Measurements from ENCODE around the gene PACSIN2. TPM values are rescaled to one million over a fixed set of nuclear protein-coding genes. Genes with fewer than 3 reads are reported as not detected.
"Not testable (repeated sequence)": the region's sequence is repeated elsewhere in the genome, so short reads cannot be mapped to it uniquely, and the experiment has no call there.

The PACSIN2 gene
- total RNA-seq, 1 donor from 2014 or later, result 41.5 TPM

DNA sequence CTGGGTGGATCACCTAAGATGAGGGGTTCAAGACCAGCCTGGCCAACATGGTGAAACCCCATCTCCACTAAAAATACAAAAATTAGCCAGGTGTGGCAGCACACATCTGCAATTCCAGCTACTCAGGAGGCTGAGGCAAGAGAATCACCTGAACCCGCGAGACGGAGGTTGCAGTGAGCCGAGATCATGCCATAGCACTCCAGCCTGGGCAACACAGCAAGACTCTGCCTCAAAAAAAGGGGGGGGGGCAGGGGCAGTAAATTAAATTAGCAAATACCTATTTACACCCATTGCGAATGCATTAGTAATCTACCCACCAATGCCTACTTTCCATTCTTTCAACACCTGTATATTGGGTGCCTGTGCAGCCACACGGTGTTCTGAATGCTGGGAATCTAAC lies 78.3 kb downstream of the PACSIN2 start:
- intact Hi-C loops (cut with DNase I), result not testable (repeated sequence)
- DNase-seq (ENCODE audit: low spot score), result peak; percentile 56

DNA sequence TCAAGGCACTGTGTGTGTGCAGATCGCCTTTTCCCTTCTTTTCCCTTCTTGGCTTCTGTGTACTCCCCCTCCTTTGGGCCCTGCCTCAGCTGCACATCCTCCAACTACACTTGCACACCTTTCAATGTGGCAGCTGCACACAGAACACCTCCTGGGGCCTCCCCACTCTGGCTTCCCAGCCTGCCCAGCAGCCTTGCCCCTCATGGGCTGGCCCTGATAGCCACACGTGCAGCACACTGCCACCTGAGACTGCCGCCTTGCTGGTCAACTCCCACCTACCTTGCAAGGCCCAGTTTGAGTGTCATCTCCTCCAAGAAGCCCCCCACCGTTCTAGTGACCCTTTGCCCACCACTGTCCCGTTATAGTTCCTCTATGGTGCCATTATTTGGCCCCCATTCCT lies 80.6 kb downstream of the PACSIN2 start:
- DNase-seq (ENCODE audit: low spot score), result peak; percentile 71
- intact Hi-C loops (cut with DNase I), result loop anchor here (5.0 kb wide), 1 partner anchor 83 kb away; the partner anchor contains the start of gene PACSIN2

DNA sequence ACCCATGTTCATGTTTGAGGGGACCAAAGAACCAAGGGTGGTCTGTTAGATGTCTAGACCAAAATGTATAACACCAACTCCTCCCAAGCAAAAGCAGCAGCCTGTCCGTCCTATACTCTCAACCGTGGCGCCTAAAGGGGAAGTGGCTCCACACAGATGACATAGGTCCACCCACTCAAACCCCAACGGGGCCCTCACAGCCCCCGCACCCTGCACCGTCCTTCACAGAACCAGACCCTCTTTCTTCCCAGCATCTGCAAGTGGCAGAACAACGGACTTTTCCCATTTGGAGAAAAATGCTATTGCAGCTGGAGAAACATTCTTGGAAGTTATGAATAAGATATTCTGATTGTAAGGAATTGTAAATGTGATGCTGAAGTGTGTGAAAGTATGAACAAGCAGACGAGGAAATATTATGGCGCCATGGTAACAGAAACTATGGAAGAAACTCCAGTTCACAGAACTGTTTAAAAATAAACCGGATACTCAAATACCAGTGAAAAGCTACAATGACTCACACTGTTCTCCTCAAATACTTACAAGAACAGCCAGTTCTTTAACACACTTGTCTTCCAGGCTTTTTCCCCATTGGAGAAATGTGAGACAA lies 81.4 kb downstream of the PACSIN2 start:
- peak; percentile 78 for DNase-seq (ENCODE audit: low spot score)
- intact Hi-C loops (cut with DNase I), result loop anchor here (5.0 kb wide), 1 partner anchor 84 kb away; the partner anchor contains the start of gene PACSIN2

DNA sequence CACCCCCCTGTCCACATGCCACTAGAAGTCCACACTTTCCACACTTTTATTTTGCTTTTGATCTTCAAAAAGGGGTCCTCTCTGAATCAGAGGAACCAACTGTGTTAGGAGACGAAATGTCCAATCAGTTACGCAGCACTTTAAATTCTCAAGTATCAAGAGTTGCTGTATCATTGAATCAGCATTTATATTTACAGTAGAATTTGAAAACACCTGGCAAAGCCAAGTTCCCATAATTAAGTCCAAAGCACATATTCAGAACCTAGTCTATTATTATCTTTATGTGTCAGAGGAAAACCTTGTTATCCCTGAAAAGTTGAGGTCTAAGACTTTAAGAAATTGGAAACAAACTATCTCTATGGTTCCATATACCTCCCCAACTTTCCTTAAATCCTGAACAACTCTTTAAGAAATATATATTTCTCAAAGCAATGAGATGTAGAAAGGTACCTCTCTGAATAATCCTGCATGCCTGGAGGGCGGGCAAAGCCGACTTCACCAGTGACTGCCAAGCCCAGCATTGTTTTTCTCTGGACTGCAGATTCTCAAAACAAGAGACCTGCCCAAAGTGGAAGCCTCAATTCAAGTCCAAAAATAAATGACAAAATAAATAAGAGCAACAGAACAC lies 82.0 kb downstream of the PACSIN2 start:
- DNase-seq (ENCODE audit: low spot score), result peak; percentile 49
- intact Hi-C loops (cut with DNase I), result loop anchor here (5.0 kb wide), 1 partner anchor 84 kb away; the partner anchor contains the start of gene PACSIN2

DNA sequence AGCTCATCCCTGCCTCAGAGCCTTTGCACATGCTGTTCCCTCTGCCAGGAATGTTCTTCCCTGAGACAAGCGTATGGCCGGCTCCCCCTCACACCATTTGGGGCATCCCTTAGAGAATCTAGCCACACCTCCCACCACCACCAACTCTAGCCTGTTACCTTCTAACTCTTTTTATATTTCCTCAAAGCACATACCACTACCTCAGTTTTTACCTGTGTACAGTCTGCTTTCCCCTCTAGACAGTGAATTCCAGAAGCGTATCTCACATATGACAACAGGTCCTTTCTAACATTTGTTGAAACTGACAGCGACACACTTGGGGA lies 82.8 kb downstream of the PACSIN2 start:
- intact Hi-C loops (cut with DNase I), result loop anchor here (5.0 kb wide), 1 partner anchor 85 kb away; the partner anchor contains the start of gene PACSIN2
- no peak for DNase-seq (ENCODE audit: low spot score)

DNA sequence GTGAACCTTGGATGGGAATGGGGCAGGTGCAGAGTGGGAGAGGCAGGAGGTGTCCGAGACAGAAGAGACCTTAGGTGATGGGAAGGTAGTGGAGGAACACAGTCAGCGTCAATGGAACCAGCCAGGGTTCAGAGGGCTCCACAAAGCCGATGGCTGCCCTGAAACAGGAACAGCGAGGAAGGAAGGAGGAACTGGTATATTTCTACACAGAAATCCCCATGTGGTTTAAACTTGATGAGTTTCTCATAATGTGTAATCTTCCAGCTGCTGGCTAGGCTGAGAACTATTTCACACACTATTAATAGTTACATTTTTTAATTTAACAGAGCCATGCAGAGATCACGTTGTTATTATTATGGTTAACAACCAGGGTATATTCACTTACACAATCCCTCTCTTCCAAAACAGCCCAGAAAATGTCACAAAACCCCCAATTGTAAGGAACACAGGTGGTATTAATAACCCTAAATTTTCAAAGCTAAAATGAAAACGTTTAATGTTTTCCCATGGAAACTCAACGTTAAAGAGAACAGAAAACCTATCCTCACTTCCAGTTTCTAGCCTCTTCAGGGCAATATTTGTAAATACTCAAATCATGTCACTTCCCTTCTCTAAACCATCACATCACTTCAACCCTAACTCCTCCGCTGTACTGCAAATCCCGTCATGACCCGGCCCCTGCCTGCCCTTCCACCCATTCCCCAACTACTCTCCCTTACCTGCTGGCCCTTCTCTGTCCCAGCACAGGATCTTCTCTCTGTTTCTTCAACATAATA lies 83.3 kb downstream of the PACSIN2 start:
- peak; percentile 75 for DNase-seq (ENCODE audit: low spot score)
- intact Hi-C loops (cut with DNase I), result loop anchor here (5.0 kb wide), 1 partner anchor 86 kb away; the partner anchor contains the start of gene PACSIN2

DNA sequence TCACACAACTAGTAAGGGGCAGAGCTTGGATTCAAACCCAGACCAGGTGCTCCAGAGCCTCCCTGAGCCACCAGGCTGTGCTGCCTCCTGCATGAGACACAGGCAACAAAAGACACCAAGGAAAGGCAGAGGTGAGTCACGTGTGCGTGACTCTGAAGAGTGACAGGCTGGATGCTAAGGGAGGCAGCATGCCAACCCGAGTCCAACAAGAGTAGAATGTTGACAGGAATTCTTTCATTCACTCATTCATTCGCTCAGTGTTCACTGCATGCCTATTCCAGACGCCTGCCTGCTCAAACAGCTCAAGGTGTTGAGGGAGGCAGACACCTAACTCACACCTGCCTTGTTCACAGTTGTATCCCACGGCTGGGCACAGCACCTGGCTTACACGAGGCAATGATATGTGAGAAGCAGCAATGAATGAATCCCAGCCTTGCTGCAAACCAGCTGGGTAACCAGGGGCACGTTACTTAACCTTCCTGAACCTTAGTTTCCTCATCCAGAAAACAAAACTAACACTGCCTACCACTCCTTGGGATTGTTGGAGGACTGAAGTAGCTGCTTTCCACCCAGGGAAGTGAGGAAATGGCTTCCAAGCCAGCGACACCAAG lies 84.0 kb downstream of the PACSIN2 start:
- DNase-seq (ENCODE audit: low spot score), result peak; percentile 78
- intact Hi-C loops (cut with DNase I), result loop anchor here (5.0 kb wide), 1 partner anchor 86 kb away; the partner anchor contains the start of gene PACSIN2

DNA sequence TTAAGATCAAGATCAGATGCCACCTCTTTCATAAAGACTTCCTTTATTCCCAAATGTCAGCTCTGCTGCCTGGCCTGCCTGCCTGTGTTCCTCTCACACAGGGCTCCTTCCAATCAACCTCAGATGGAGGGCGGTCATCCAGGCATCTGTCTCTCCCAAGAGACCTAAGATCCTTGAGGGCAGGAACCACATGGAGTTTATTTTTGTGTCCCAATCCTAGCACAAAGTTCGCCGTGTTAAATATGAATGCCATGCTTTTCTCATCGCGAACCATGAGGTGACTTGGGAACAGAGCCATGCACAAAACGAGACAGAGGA lies 85.2 kb downstream of the PACSIN2 start:
- DNase-seq (ENCODE audit: low spot score), result peak; percentile 71
- intact Hi-C loops (cut with DNase I), result loop anchor here (5.0 kb wide), 1 partner anchor 88 kb away; the partner anchor contains the start of gene PACSIN2

DNA sequence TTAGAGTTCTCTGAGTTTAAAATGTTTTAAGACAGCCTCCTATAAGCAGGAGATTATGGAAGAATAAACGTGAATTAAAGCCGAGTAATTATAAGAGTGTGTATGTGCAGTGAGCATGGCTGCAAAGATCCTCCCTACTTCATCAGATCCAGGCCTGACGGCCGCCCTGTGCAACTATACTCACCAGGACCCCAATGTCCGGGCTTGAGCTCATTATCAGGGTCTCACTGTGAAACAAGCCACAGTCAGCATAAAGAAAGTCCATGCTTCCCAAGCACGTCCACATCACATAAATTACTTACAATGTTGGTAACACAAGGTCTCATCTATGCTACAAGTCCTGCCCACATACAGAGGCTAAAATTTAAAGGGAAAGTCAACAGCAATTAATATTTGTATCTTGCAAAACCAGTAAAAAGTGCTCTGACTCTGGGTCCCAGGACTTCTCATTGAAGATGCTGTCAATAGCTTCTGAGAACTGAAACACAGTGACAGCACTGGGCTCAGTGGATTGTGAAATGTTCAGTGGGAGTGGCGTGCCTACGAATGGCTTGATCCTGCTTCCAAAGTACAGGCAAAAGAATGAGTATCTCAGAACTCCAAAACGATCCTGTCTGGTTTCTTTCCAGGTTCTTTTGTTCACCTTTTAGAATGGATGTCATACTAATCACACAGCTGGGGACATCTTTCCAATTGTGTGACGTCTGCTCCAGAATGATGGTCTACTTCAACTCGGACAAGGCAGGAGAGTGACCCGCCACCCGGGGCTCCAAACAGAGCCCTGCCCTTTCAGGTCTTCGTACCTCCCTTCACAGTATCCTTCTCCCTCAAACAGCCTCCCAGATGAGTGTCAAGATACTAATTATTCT lies 85.7 kb downstream of the PACSIN2 start:
- intact Hi-C loops (cut with DNase I), result no loop called here
- DNase-seq (ENCODE audit: low spot score), result peak; percentile 78

DNA sequence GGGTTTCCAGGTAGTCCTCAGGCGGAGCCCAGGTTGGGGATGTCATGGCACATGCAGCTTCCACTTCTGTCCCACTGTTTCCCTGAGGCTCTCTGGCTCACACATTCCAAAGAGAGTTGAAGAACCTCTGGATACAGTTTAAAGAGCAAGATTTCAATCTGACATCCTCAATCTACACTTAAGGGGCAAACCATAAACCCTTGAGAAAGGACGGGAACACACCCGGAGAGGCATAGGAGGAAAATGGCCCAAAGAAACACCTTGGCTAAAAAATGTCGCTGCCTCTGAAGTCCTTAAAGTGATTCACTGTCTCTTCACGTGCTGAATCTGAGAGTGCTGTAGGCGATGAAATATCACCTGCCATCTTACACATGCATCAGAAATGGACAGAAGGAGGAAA lies 87.0 kb downstream of the PACSIN2 start:
- no peak for DNase-seq (ENCODE audit: low spot score)
- intact Hi-C loops (cut with DNase I), result no loop called here

DNA sequence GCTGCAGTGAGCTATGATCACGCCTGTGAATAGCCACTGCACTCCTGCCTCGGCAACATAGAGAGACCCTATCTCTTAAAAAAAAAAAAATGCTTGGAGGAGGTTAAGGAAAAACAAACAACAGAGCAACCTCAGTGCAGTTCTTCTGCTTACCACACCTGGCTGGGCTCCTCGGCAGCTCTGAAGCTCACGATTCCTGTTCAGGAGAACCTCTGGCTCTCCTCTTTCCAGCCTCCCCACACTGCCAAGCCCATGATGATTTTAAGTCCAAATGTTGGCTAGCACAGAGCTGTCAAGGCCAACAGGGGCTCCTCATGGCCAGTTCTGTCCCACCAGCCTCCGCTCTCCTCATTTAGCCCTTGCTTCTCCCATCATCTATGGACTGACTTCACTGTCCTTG lies 88.2 kb downstream of the PACSIN2 start:
- DNase-seq (ENCODE audit: low spot score), result no peak
- intact Hi-C loops (cut with DNase I), result no loop called here

DNA sequence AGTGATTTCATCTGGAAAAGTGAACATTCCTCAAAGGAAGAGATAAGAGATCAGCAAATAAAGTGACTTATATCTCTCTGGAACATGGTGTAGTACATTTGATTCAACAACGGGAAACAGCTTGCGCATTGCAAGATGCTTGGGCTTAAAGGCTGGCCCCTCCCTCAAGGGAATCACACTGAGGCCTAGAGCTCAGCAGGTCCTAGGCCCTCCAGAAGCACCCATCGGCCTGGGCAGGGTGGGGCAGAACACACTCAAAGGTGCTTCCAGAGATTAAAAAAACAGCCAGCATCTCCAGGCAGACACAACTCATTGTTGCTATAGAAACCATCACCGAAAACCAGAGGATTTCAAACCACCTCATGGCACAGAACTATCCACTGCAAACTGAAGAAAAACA lies 88.8 kb downstream of the PACSIN2 start:
- DNase-seq (ENCODE audit: low spot score), result no peak
- intact Hi-C loops (cut with DNase I), result no loop called here

DNA sequence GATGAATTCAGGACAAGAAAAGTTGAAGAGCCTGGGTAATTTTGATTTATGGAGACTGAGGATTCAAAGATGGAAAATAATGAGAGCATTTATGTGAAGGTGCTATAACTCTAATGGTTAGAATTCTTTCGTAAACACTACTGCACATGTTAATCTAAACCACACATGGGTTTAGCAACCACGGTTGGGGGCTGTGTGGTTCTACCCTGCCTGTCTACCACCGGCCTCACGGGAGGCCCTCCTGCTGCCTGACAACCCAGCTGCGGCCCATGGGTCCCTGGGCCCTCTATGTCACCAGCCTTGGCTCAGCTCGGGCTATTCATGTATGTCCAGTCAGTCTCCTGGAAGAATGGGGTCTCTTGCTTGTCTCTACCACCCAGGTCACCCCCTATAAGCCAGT lies 89.4 kb downstream of the PACSIN2 start:
- no peak for DNase-seq (ENCODE audit: low spot score)

DNA sequence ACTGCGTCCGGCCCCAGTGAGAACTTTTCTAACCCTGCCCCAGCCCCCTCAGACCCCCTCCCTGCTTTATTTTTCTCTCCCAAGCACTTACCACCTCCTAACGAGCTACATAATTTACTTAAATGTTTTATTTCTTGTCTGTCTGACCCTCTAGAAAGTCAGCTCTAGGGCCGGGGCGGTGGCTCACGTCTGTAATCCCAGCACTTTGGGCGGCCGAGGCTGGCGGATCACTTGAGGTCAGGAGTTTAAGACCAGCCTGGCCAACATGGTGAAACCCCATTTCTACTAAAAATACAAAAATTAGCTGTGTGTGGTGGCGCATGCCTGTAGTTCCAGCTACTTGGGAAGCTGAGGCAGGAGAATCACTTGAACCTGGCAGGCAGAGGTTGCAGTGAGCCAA lies 89.9 kb downstream of the PACSIN2 start:
- intact Hi-C loops (cut with DNase I); DNase-seq (ENCODE audit: low spot score): not testable (repeated sequence)

More for the DNA sequence above, 89.4 kb downstream of the PACSIN2 start:
- intact Hi-C loops (cut with DNase I), result no loop called here

DNA sequence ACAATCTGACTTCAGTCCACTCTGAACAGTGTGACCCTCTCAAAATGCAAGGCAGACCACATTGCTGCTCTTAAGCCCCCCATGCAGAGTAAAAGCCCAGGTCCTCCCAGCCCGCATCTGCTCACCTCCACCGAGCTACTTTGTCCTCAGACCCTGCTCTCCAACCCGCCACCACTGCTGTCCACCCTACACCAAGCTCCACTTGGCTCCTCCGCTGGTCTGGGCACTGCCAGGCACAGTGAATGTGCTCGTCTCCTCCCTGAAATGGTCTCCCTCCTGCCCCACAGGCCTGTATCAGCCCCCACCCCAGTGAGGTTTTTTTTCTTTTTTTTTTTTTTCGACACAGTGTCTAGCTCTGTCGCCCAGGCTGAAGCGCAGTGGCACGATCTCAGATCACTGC lies 90.5 kb downstream of the PACSIN2 start:
- intact Hi-C loops (cut with DNase I), result no loop called here
- no peak for DNase-seq (ENCODE audit: low spot score)

DNA sequence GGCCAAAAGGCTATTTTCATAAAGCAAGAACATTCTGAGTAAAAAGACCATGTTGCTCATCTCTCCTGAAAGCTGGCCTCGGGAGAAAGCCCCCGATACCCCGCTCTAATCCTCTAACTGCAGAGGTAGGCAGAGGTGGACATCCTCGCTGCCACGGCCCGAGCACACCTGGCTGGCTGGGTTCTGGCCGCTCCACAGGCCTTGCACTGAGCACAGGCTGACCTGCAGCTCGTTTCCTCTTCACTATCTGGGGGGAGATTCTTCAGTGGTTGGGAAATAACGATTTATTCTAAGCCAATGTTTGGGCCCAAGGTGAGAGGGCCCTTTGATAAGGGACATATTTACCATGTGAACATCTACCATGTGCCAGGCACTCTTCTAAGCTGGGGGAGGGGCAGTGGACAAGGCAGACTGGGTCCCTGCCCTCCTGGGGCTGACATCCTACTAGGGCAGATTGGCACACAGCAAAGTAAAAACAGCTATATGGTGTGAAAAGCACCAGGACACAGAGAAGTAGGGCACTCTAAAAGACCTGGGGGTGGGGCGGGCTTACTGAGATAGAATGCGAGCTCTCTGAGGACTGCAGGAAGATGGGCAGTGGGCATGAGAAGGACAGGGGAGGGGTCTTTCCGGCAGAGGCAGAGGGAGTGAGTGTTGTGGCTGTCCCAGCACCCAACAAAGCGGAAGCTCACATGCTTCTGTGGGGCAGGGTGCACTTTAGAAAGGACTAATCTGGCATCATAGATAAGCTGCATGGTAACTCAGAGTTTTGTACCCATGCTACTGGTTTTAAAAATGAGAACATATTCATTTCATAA lies 92.4 kb downstream of the PACSIN2 start:
- intact Hi-C loops (cut with DNase I), result no loop called here
- DNase-seq (ENCODE audit: low spot score), result no peak

DNA sequence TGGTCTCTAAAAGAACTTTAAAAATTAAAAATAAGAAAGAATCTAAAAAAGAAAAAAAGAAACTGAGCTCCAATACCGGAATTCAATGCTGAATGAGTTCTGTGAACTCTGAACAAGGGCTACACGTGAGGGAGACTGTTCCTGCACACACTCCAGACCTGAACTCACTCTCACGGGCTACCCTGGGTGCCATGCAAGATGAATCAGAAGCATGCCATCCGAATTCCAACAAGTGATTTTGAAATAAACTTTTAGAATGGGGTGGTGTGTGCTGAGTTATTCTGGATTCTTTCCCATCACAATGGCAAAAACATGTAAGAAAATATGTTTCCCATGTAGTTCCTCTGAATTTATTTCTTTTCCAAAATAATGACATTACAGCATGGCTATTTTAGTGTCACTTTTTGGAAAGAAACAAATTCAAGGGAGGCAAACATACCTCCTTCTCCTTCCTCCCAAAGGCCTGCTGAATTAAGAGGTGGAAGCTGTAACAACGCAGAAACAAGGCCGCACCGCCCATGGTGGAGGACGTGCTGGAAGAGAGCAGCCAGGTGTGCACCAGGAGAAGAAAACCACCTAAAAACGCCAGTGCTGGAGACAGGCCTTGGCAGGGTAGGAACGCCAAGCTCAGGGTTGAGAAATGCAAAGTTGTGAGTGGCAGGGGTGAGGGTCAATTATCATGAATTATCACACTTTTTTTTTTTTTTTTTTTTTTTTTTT lies 94.7 kb downstream of the PACSIN2 start:
- intact Hi-C loops (cut with DNase I), result no loop called here
- DNase-seq (ENCODE audit: low spot score), result no peak

DNA sequence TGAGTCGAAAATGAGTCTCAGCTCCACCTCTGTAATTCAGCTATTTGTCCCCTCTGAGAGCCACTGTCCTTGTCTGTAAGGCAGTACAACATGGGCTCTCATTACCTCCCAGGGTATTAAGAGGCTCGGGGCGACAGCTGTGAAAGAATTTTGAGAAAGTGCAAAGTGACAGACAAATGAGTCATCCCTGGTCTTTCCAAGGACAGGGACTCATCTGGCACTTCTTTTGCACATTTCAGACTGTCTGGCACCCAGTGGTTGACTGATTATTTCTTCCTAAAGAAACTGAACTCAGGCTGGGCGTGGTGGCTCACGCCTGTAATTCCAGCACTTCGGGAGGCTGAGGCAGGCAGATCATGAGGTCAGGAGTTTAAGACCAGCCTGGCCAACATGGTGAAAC lies 95.8 kb downstream of the PACSIN2 start:
- DNase-seq (ENCODE audit: low spot score), result no peak
- intact Hi-C loops (cut with DNase I), result no loop called here

Data from cardiac septum (tissue), 1 donor.